Smooth muscle cell (in vitro differentiated cells): ENCODE data around the gene NUBP1. TPM values are rescaled to one million over a fixed set of nuclear protein-coding genes. Genes with fewer than 3 reads are reported as not detected.

Source experiments
- DNase-seq: peaks from one replicate; lab custom pipeline; 2025; ENCODE audit not compliant: unreplicated experiment; lab: John Stamatoyannopoulos, UW
- H2AFZ ChIP-seq: fragments of 200-600 bp; sonication (generic); 2 replicates; pipeline ENCODE4 v1.6.0; 2016; ENCODE audit warnings: antibody characterized with exemption, low read depth, mild to moderate bottlenecking
- H3F3A ChIP-seq: fragments of 200-600 bp; sonication (generic); 2 replicates; pipeline ENCODE4 v1.6.0; 2017; ENCODE audit warnings: antibody characterized with exemption, low read depth
- H3K27ac ChIP-seq: fragments of 200-600 bp; sonication (generic); 2 replicates; pipeline ENCODE4 v1.5.1; 2016; ENCODE audit warnings: low read depth, mild to moderate bottlenecking
- H3K27me3 ChIP-seq: fragments of 200-600 bp; sonication (generic); 2 replicates; pipeline ENCODE4 v1.6.1; 2016; ENCODE audit warnings: low read depth, mild to moderate bottlenecking
- H3K36me3 ChIP-seq: fragments of 200-600 bp; sonication (generic); 2 replicates; pipeline ENCODE4 v1.5.1; 2016; ENCODE audit warnings: low read depth
- H3K4me1 ChIP-seq: fragments of 200-600 bp; sonication (generic); 2 replicates; pipeline ENCODE4 v1.5.1; 2016; ENCODE audit warnings: low read depth
- H3K4me2 ChIP-seq: fragments of 200-600 bp; sonication (generic); 2 replicates; pipeline ENCODE4 v1.6.0; 2016; ENCODE audit warnings: mild to moderate bottlenecking
- H3K4me3 ChIP-seq: fragments of 200-600 bp; sonication (generic); 2 replicates; pipeline ENCODE4 v1.5.1; 2016; ENCODE audit warnings: mild to moderate bottlenecking
- H3K79me2 ChIP-seq: fragments of 200-600 bp; sonication (generic); 2 replicates; pipeline ENCODE4 v1.6.0; 2016; ENCODE audit warnings: low read depth, mild to moderate bottlenecking
- H3K9ac ChIP-seq: fragments of 200-600 bp; sonication (generic); 2 replicates; pipeline ENCODE4 v1.6.0; 2016; ENCODE audit warnings: low read depth
- H3K9me3 ChIP-seq: fragments of 200-600 bp; sonication (generic); replicated peaks from 2 replicates; pipeline ENCODE4 v1.5.1; 2016; ENCODE audit warnings: low read depth
- H4K20me1 ChIP-seq: fragments of 200-600 bp; sonication (generic); 2 replicates; pipeline ENCODE4 v1.6.0; 2016; ENCODE audit warnings: low read depth
- CTCF ChIP-seq: fragments of 200-600 bp; sonication (generic); IDR thresholded peaks from 2 replicates; pipeline ENCODE4 v1.5.1; 2017; ENCODE audit warnings: borderline replicate concordance, mild to moderate bottlenecking, antibody characterized with exemption; ENCODE audit not compliant: insufficient read depth, poor library complexity, severe bottlenecking
- WGBS: methylation state at CpG from one replicate; pipeline ENCODE4 v1.1.7; 2016; ENCODE audit warnings: low lambda C conversion rate; 5-methylcytosine and 5-hydroxymethylcytosine counted together
- polyA plus RNA-seq: library from polyadenylated mRNA; unstranded; fragments of >200 nt; fragmentation: Nextera tagmentation; extraction: Ambion mirVana; gene quantifications from 2 replicates; pipeline ENCODE4 v1.2.1, GENCODE V29; 2016
- total RNA-seq: library from RNA; depleted of rRNA; stranded (reverse); fragments of >200 nt; gene quantifications from 2 replicates; pipeline ENCODE4 v1.2.3, GENCODE V29; 2014

Gene NUBP1
- total RNA-seq (7.2 and 7.6 TPM in 2 replicates), polyA plus RNA-seq (11.8 and 17.5 TPM in 2 replicates)

GRCh38 chr16:10743610-10744369, at the start of gene NUBP1:
NUBP1 (plus strand) TSS chr16:10743842; CDS start chr16:10743864, 22 bp downstream.
- no peaks in the 10 kb centered on the region for H3K79me2 ChIP-seq
- H3K36me3 ChIP-seq, result no peaks in the 10 kb centered on the region
- peak within 1 kb of the TSS; percentile 58 for H3K4me3 ChIP-seq
- no peaks in the 10 kb centered on the region for H3K9me3 ChIP-seq
- DNase-seq, result peak; percentile 99
- peak within 1 kb of the TSS; percentile 73 for H2AFZ ChIP-seq
- no peaks in the 10 kb centered on the region for H3K27me3 ChIP-seq
- WGBS, result under 1% methylated on average over 51 of the region's 57 CpGs
- H3K9ac ChIP-seq, result peak within 1 kb of the TSS; percentile 92
- no peak for TF ChIP-seq CTCF
- peak within 1 kb of the TSS; percentile 78 for H3K4me2 ChIP-seq
- peak within 1 kb of the TSS; percentile 93 for H3K27ac ChIP-seq
- no peaks in the 10 kb centered on the region for H3F3A ChIP-seq
- H3K4me1 ChIP-seq, result no peaks in the 10 kb centered on the region
- no peaks in the 10 kb centered on the region for H4K20me1 ChIP-seq

- WGBS, result 93% methylated on average over 8 of the region's 8 CpGs
- no peaks in the 10 kb centered on the region for H3K79me2 ChIP-seq
- no peaks in the 10 kb centered on the region for H3K27me3 ChIP-seq
- no peak overlapping the region for H3K4me3 ChIP-seq
- no peaks in the 10 kb centered on the region for H3F3A ChIP-seq
- no peaks in the 10 kb centered on the region for H3K9me3 ChIP-seq
- H4K20me1 ChIP-seq, result no peaks in the 10 kb centered on the region
- TF ChIP-seq CTCF, result no peak
- no peak overlapping the region for H2AFZ ChIP-seq
- DNase-seq, result no peak
- no peaks in the 10 kb centered on the region for H3K4me1 ChIP-seq
- no peak overlapping the region for H3K9ac ChIP-seq
- H3K4me2 ChIP-seq, result no peak overlapping the region
- H3K27ac ChIP-seq, result no peak overlapping the region
- H3K36me3 ChIP-seq, result no peaks in the 10 kb centered on the region
Measured at GRCh38 chr16:10693889-10694288, 49.8 kb upstream of the NUBP1 start.

- WGBS, result 95% methylated on average over 21 of the region's 21 CpGs
- DNase-seq, result no peak
- TF ChIP-seq CTCF, result no peak
Measured at GRCh38 chr16:10694306-10694705, 49.3 kb upstream of the NUBP1 start.

GRCh38 chr16:10694830-10695229, 48.8 kb upstream of the NUBP1 start, which contains the start of gene TEKT5:
TEKT5 (minus strand) TSS chr16:10694930; CDS start chr16:10694873, 57 bp downstream.
- 88% methylated on average over 5 of the region's 5 CpGs for WGBS
- no peaks in the 10 kb centered on the region for H3F3A ChIP-seq
- no peak for TF ChIP-seq CTCF
- DNase-seq, result no peak
- H4K20me1 ChIP-seq, result no peaks in the 10 kb centered on the region
- no peak within 1 kb of the TSS for H3K4me2 ChIP-seq
- no peak within 1 kb of the TSS for H3K27ac ChIP-seq
- H3K79me2 ChIP-seq, result no peaks in the 10 kb centered on the region
- no peak within 1 kb of the TSS for H3K9ac ChIP-seq
- no peaks in the 10 kb centered on the region for H3K27me3 ChIP-seq
- H3K4me1 ChIP-seq, result no peaks in the 10 kb centered on the region
- no peak within 1 kb of the TSS for H2AFZ ChIP-seq
- no peaks in the 10 kb centered on the region for H3K36me3 ChIP-seq
- H3K4me3 ChIP-seq, result no peak within 1 kb of the TSS
- no peaks in the 10 kb centered on the region for H3K9me3 ChIP-seq

More at GRCh38 chr16:10694306-10694705, 49.3 kb upstream of the NUBP1 start:
- no peaks in the 10 kb centered on the region for H3F3A ChIP-seq
- no peak overlapping the region for H2AFZ ChIP-seq
- no peak overlapping the region for H3K4me2 ChIP-seq
- H3K36me3 ChIP-seq, result no peaks in the 10 kb centered on the region
- H3K79me2 ChIP-seq, result no peaks in the 10 kb centered on the region
- H3K9ac ChIP-seq, result no peak overlapping the region
- no peaks in the 10 kb centered on the region for H4K20me1 ChIP-seq
- no peaks in the 10 kb centered on the region for H3K9me3 ChIP-seq
- H3K4me1 ChIP-seq, result no peaks in the 10 kb centered on the region
- no peak overlapping the region for H3K4me3 ChIP-seq
- no peaks in the 10 kb centered on the region for H3K27me3 ChIP-seq
- H3K27ac ChIP-seq, result no peak overlapping the region
